Measurements from ENCODE around the gene MOV10L1.

DNA sequence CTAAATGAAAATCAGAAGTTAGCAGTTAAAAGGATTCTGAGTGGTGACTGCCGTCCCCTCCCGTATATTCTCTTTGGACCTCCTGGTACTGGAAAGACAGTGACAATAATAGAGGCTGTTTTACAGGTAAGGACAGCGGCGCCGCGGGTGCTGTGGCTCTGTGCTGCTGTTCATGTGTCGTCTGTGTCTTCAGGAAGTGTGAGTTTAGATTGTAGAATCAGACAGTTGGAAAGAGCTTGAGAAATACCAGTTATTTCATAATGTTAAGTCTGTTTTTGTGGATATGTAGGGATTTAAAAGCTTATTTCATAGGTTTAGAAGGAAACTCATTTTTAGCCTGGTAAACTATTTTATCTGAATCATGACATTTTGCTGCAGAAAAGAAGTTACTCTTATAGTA, 53.3 kb downstream of the MOV10L1 start:
- no peak for TF ChIP-seq CTCF (IDR thresholded peaks at IDR 0.05; ENCODE audit: low read length)
- TF ChIP-seq EZH2 (optimal IDR thresholded peaks at IDR 0.05; ENCODE audit: low read depth, low read length) = no peak

All from MM.1S (cell line).